ENCODE data around the gene ITGAD.

The ITGAD gene

GRCh38 chr16:31393056-31393455 lies at the start of gene ITGAD:
Gene ITGAD (plus strand): TSS chr16:31393335. CDS start chr16:31393361, 26 bp downstream.
- no peak for TF ChIP-seq CTCF (conservative IDR thresholded peaks at IDR 0.05; ENCODE audit: low read depth, low read length)
- H3K4me3 ChIP-seq (ENCODE audit: low read depth, low read length) = no peak within 1 kb of the TSS
- DNase-seq (ENCODE audit: low read depth) = no peak

DNA sequence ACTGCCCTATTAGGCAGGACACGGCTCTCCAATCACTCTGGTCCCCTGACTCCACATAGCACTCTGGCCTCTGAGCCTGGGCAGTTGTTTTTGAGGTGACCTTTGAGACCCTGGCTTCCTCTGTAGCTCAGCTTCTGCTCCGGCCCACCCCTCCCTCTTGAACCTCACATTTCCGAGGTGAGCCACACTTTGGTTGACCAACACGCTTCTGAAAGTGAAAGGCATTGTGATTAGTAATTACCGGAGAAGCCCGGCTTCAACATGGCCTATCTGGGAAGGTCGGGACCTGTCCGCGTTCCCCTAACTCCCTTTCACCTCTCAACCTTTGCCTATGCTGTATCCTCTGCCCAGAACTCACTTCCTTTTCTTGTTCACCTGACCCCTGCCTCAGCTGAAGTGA lies 48.4 kb upstream of the ITGAD start:
- no peak for TF ChIP-seq CTCF (conservative IDR thresholded peaks at IDR 0.05; ENCODE audit: low read depth, low read length)
- no peak for DNase-seq (ENCODE audit: low read depth)
- no peak overlapping the region for H3K4me3 ChIP-seq (ENCODE audit: low read depth, low read length)

DNA sequence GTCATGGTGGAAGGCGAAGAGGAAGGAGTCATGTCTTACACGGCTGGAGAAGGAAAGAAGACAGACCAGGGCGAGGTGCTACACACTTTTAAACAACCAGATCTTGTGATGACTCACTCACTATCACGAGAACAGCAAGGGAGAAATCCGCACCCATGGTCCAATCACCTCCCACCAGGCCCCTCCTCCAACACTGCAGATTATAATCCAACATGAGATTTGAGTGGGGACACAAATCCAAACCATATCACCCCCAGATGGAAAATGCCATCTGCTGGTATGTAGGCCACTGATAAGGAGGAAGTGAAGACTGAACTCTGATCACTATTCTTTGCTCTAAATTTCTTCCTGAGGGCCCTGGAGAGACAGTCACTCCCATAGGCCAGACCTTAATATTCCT lies 45.7 kb upstream of the ITGAD start:
- no peak for TF ChIP-seq CTCF (conservative IDR thresholded peaks at IDR 0.05; ENCODE audit: low read depth, low read length)
- DNase-seq (ENCODE audit: low read depth) = no peak
- H3K4me3 ChIP-seq (ENCODE audit: low read depth, low read length) = no peak overlapping the region

DNA sequence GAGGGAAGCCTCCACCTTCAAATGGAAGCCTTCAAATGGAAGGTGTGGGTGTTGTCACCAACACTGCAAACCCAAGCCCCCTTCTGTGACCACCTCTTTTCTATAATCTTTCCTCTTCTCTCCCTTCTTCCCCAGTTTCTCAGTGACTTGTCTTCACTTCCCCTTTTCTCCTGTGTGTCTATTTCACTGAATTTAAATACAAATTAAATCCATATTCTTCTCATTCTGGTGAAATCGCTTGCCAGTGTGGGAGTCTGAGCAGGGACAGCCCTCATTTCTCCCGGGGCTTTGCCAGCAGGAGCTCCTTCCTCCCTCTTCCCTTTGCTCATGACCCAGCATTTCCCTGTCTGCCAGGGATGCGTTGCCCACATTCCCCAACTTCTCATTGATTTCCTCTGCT lies 44.6 kb upstream of the ITGAD start:
- DNase-seq (ENCODE audit: low read depth) = no peak
- no peak overlapping the region for H3K4me3 ChIP-seq (ENCODE audit: low read depth, low read length)
- TF ChIP-seq CTCF (conservative IDR thresholded peaks at IDR 0.05; ENCODE audit: low read depth, low read length) = no peak

GRCh38 chr16:31350275-31351005 lies 42.7 kb upstream of the ITGAD start:
- H3K4me3 ChIP-seq (ENCODE audit: low read depth, low read length) = no peak overlapping the region
- DNase-seq (ENCODE audit: low read depth) = no peak
- TF ChIP-seq CTCF (conservative IDR thresholded peaks at IDR 0.05; ENCODE audit: low read depth, low read length) = no peak

- TF ChIP-seq CTCF (conservative IDR thresholded peaks at IDR 0.05; ENCODE audit: low read depth, low read length) = no peak
- DNase-seq (ENCODE audit: low read depth) = no peak
- no peak overlapping the region for H3K4me3 ChIP-seq (ENCODE audit: low read depth, low read length)
Observed at GRCh38 chr16:31351246-31351941, 41.7 kb upstream of the ITGAD start.

- DNase-seq (ENCODE audit: low read depth) = no peak
- no peak for TF ChIP-seq CTCF (conservative IDR thresholded peaks at IDR 0.05; ENCODE audit: low read depth, low read length)
- H3K4me3 ChIP-seq (ENCODE audit: low read depth, low read length) = no peak overlapping the region
Observed at GRCh38 chr16:31351942-31352325, 41.2 kb upstream of the ITGAD start.
